K562 (cell line): ENCODE results near the gene NEURL2. TPM values are rescaled to one million over a fixed set of nuclear protein-coding genes. Genes with fewer than 3 reads are reported as not detected.
A peak's percentile ranks its signal among the peaks of the same experiment; 100 is the strongest.

Experiments used
- DACH1 ChIP-seq: fragments of 450-650 bp; IDR thresholded peaks from 2 replicates; pipeline ENCODE4 v1.6.1; 2018; ENCODE audit not compliant: partially characterized antibody
- ILK ChIP-seq: fragments of 450-650 bp; IDR thresholded peaks from 2 replicates; pipeline ENCODE4 v1.6.1; 2016; ENCODE audit warnings: missing genetic modification characterization, low read depth, mild to moderate bottlenecking, missing compliant biosample characterization, moderate library complexity, borderline replicate concordance
- MGA ChIP-seq: fragments of 450-650 bp; IDR thresholded peaks from 2 replicates; pipeline ENCODE4 v1.6.1; 2016; ENCODE audit warnings: mild to moderate bottlenecking, moderate library complexity
- NCOA2 ChIP-seq, 2 experiments: fragments of 450-650 bp; IDR thresholded peaks; 2 replicates each; pipeline ENCODE4 v1.6.1; 2018; ENCODE audit warnings: mild to moderate bottlenecking in 2 of 2, moderate library complexity in 1 of 2; ENCODE audit not compliant: partially characterized antibody in 2 of 2
- NFYB ChIP-seq: IDR thresholded peaks from 2 replicates; pipeline ENCODE4 v1.6.1; 2011; ENCODE audit warnings: mild to moderate bottlenecking, moderate library complexity; ENCODE audit not compliant: insufficient read length; ENCODE audit errors: extremely low read depth
- TBP ChIP-seq: optimal IDR thresholded peaks from 2 replicates; pipeline ENCODE3; 2011; ENCODE audit warnings: low read depth, low read length, improper control_type of control experiment
- ZBTB8A ChIP-seq: fragments of 450-650 bp; IDR thresholded peaks from 2 replicates; pipeline ENCODE4 v1.6.1; 2018; ENCODE audit warnings: mild to moderate bottlenecking, moderate library complexity; ENCODE audit not compliant: partially characterized antibody
- ZNF586 ChIP-seq: fragments of 450-650 bp; formaldehyde crosslinking; conservative IDR thresholded peaks from 2 replicates; pipeline ENCODE4 v1.4.0; 2020; ENCODE audit warnings: mild to moderate bottlenecking, moderate library complexity
- ZNF609 ChIP-seq: sonication (generic); formaldehyde crosslinking; IDR thresholded peaks from 2 replicates; pipeline ENCODE4 v1.8.1; 2023; ENCODE audit warnings: missing genetic modification reagents, mild to moderate bottlenecking, borderline replicate concordance
- ZNF76 ChIP-seq: fragments of 250-450 bp; sonication (Bioruptor Pico); IDR thresholded peaks from 2 replicates; pipeline ENCODE4 v1.4.0; 2020; ENCODE audit warnings: mild to moderate bottlenecking, moderate library complexity, borderline replicate concordance
- polyA plus RNA-seq, 8 experiments: library from polyadenylated mRNA; depleted of rRNA in 4 of 8; stranded (reverse) in 5 of 8; unstranded in 3 of 8; fragments of >200 nt; fragmentation: Nextera tagmentation in 2 of 8; fragmentation: Illumina TruSeq in 1 of 8; extraction: Ambion mirVana in 2 of 8; extraction: Trizol in 1 of 8; gene quantifications; 2 replicates each; pipeline versions ENCODE4 v1.2.1 to v1.2.3, GENCODE V29; 2011 to 2014; ENCODE audit warnings: inconsistent platforms in 1 of 8, missing spikeins in 1 of 8
- total RNA-seq, 7 experiments: library from RNA; depleted of rRNA in 6 of 7; stranded (reverse); fragments of >200 nt in 6 of 7; fragmentation: Illumina TruSeq in 2 of 7; extraction: Trizol in 2 of 7; gene quantifications; 2 replicates each; pipeline versions ENCODE4 v1.2.1 to v1.2.3, GENCODE V29; 2011 to 2021; ENCODE audit warnings: low replicate concordance in 1 of 7

Gene NEURL2
- total and polyA plus RNA-seq, 9 of the 15 experiments (the other 6 are each of a cell fraction or from before 2014, with no cell fraction given): 0.22 to 1.9 (median 0.50) TPM; not detected in 1

GRCh38 chr20:45857114-45857881 lies 33.7 kb downstream of the NEURL2 start, which contains the start of the genes ACOT8 and ZSWIM3 (continued):
- TF ChIP-seq MGA (no peak; the same call in 1 of the 2 replicates), ZNF586 (no peak), TBP (peak; percentile 94), ZBTB8A (no peak), ZNF609 (CRISPR knock-in tag) (no peak), ILK (tag) (no peak), NCOA2 (IDR thresholded peaks at IDR 0.05; ENCODE audit: partially characterized antibody in 2 of 2) (no peak), ZNF76 (CRISPR knock-in tag) (no peak), NFYB (peak; percentile 98), DACH1 (no peak)
